Peyer's patch (tissue), 4 donors: ENCODE measurements around the gene MYCN.

ENCODE experiments used
- CTCF ChIP-seq, 6 experiments: fragments of 450-650 bp in 4 of 6; fragments of 200-600 bp in 2 of 6; sonication (generic) in 1 of 6; IDR thresholded peaks; one replicate each; pipeline ENCODE4 v1.5.1; 2017 to 2019; ENCODE audit warnings: antibody characterized with exemption in 6 of 6, mild to moderate bottlenecking in 3 of 6, moderate library complexity in 1 of 6
- POLR2A ChIP-seq, 2 donors: fragments of 450-650 bp; IDR thresholded peaks; one replicate each; pipeline ENCODE4 v1.5.1; 2017; ENCODE audit warnings: antibody characterized with exemption in 2 of 2, mild to moderate bottlenecking in 2 of 2, moderate library complexity in 2 of 2

- TF ChIP-seq CTCF (IDR thresholded peaks at IDR 0.05): no peak
- no peak for TF ChIP-seq POLR2A (IDR thresholded peaks at IDR 0.05)
These were observed 14.4 kb downstream of the MYCN start for GRCh38 chr2:15954761-15955160.
